Measurements from ENCODE around the gene SNX32. TPM values are rescaled to one million over a fixed set of nuclear protein-coding genes. Genes with fewer than 3 reads are reported as not detected.
"Not testable (repeated sequence)": the region's sequence is repeated elsewhere in the genome, so short reads cannot be mapped to it uniquely, and the experiment has no call there.

SNX32 gene
- total and polyA plus RNA-seq, 2 experiments from 2014 or later: 5.9 to 13.2 TPM

DNA sequence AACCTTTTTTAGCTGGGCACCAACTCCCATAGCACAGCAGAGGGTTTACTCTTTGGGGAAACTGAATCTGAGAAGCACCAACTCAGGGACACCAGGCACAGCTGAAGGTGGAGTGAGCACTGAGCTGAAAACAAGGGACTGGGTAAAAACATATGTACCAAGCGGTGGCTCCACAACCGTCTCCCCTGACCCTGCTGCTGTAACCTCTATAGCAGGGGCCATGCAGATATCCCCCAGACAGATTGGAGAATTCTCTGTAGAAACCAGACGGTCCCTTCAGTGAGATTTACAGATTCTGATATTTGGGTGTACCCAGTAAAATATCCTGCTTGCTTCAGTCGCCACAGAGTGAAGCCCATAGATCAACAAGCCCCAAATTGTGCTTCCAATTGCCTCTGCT lies 4.3 kb upstream of the SNX32 start:
- no peak overlapping the region for H3K27ac ChIP-seq
- no peak overlapping the region for H3K4me3 ChIP-seq
- DNase-seq (ENCODE audit: low read depth in 1 of 2, low spot score in 1 of 2): no peak
- TF ChIP-seq, protein P1, sequence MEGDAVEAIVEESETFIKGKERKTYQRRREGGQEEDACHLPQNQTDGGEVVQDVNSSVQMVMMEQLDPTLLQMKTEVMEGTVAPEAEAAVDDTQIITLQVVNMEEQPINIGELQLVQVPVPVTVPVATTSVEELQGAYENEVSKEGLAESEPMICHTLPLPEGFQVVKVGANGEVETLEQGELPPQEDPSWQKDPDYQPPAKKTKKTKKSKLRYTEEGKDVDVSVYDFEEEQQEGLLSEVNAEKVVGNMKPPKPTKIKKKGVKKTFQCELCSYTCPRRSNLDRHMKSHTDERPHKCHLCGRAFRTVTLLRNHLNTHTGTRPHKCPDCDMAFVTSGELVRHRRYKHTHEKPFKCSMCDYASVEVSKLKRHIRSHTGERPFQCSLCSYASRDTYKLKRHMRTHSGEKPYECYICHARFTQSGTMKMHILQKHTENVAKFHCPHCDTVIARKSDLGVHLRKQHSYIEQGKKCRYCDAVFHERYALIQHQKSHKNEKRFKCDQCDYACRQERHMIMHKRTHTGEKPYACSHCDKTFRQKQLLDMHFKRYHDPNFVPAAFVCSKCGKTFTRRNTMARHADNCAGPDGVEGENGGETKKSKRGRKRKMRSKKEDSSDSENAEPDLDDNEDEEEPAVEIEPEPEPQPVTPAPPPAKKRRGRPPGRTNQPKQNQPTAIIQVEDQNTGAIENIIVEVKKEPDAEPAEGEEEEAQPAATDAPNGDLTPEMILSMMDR (IDR thresholded peaks at IDR 0.05; ENCODE audit: low read depth, low read length): no peak
- H3K9me3 ChIP-seq (ENCODE audit: low read depth): no peaks in the 10 kb centered on the region
- H3K36me3 ChIP-seq: no peaks in the 10 kb centered on the region
- no peaks in the 10 kb centered on the region for H3K4me1 ChIP-seq (ENCODE audit: low read depth)
- H3K27me3 ChIP-seq: no peaks in the 10 kb centered on the region

DNA sequence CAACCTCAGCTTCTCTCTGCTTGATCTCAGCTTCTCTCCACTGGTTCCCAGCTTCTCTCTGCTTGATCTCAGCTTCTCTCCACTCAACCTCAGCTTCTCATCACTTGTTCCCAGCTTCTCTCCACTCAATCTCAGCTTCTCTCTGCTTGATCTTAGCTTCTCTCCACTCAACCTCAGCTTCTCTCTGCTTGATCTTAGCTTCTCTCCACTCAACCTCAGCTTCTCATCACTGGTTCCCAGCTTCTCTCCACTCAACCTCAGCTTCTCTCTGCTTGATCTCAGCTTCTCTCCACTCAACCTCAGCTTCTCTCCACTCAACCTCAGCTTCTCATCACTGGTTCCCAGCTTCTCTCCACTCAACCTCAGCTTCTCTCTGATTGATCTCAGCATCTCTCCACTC lies 1.5 kb upstream of the SNX32 start:
- H3K27me3 ChIP-seq; DNase-seq (ENCODE audit: low read depth in 1 of 2, low spot score in 1 of 2); H3K9me3 ChIP-seq (ENCODE audit: low read depth); H3K4me3 ChIP-seq; H3K27ac ChIP-seq; H3K4me1 ChIP-seq (ENCODE audit: low read depth); H3K36me3 ChIP-seq: not testable (repeated sequence)

DNA sequence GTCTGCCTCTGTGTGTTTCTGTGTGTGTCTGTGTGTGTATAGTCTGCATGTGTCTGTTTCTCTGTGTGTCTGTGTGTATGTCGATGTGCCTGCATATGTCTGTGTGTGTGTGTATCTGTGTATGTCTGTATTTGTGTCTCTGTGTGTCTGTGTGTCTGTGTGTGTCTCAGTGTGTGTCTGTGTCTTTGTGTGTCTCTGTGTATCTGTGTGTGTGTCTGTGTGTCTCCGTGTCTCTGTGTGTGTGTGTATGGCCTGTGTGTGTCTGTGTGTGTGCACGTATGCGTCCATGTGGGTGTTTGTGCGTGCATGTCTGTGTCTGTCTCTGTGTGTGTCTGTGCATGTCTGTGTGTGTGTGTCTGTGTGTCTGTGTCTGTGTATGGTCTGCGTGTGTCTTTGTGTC lies 439 bp downstream of the SNX32 start:
- peak overlapping the region; percentile 48 for H3K4me3 ChIP-seq
- H3K9me3 ChIP-seq (ENCODE audit: low read depth): no peaks in the 10 kb centered on the region
- DNase-seq (ENCODE audit: low read depth in 1 of 2, low spot score in 1 of 2): no peak
- H3K4me1 ChIP-seq (ENCODE audit: low read depth): no peaks in the 10 kb centered on the region
- H3K27me3 ChIP-seq: no peaks in the 10 kb centered on the region
- H3K36me3 ChIP-seq: no peaks in the 10 kb centered on the region
- TF ChIP-seq, protein P1 (IDR thresholded peaks at IDR 0.05; ENCODE audit: low read depth, low read length): no peak
- no peak overlapping the region for H3K27ac ChIP-seq

DNA sequence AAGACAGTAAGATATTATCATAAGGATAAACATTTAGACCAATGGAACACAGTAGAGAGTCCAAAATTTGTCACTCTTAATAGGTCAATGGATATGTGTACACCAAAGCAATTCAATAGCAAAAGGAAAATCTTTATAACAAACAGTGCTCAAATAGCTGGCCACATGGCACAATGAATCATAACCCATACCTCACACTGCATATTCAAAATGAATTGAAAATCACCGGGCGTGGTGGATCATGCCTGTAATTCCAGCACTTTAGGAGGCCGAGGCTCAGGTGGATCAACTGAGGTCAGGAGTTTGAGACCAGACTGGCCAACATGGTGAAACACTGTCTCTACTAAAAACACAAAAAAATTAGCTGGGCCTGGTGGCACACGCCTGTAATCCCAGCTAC lies 8.4 kb downstream of the SNX32 start:
- no peak overlapping the region for H3K27ac ChIP-seq
- H3K4me3 ChIP-seq: no peak overlapping the region
- DNase-seq (ENCODE audit: low read depth in 1 of 2, low spot score in 1 of 2): no peak
- H3K4me1 ChIP-seq (ENCODE audit: low read depth): no peaks in the 10 kb centered on the region
- H3K36me3 ChIP-seq: no peaks in the 10 kb centered on the region
- no peaks in the 10 kb centered on the region for H3K27me3 ChIP-seq
- no peaks in the 10 kb centered on the region for H3K9me3 ChIP-seq (ENCODE audit: low read depth)
- TF ChIP-seq, protein P1 (IDR thresholded peaks at IDR 0.05; ENCODE audit: low read depth, low read length): no peak

DNA sequence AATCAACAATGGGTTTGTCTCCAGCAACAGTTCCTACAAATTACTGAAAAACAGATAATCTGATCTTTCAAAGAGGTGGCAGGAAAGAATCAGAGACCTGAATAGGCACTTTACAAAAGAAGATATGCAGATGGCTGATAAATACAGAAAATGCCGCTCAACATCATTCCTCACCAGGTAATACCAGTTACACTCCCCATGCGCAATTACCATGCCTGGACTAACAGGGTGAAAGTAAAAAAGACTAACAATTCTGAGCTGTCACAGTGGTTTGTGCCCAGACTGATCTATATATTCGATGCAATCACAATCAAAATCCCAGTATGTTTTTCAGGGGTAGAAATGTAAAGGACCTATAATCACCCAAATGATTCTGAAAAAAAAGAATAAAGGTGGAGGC lies 10.0 kb downstream of the SNX32 start:
- TF ChIP-seq, protein P1 (IDR thresholded peaks at IDR 0.05; ENCODE audit: low read depth, low read length): no peak
- Histone ChIP-seq H3K4me3 (no peak overlapping the region), H3K4me1 (ENCODE audit: low read depth) (no peaks in the 10 kb centered on the region), H3K27me3 (no peaks in the 10 kb centered on the region), H3K9me3 (ENCODE audit: low read depth) (no peaks in the 10 kb centered on the region), H3K36me3 (no peaks in the 10 kb centered on the region), H3K27ac (no peak overlapping the region)
- no peak for DNase-seq (ENCODE audit: low read depth in 1 of 2, low spot score in 1 of 2)

DNA sequence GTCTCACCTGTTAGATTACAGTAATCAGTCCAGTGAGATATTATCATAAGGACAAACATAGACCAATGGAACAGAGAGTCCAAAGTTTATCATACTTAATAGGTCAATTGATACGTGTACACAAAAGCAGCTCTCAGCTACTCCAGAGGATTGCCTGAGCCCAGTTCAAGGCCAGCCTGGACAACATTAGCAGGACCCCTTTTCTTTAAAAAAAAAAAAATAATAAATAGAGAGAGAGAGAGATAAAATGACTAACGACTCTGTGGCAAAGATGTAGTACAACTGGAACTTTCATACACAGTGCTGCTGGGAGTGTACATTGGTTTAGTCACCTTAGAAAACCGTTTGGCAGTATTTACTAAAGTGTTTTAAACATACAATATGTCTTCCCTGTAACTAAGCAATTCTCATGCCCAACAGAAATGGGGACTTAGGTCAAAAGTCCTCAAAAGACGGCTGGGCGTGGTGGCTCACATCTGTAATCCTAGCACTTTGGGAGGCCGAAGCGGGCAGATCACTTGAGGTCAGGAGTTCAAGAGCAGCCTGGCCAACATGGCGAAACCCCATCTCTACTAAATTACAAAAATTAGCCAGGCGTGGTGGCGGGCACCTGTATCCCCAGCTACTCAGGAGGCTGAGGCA lies 10.6 kb downstream of the SNX32 start:
- H3K27me3 ChIP-seq: no peaks in the 10 kb centered on the region
- H3K27ac ChIP-seq: no peak overlapping the region
- no peak for DNase-seq (ENCODE audit: low read depth in 1 of 2, low spot score in 1 of 2)
- H3K4me3 ChIP-seq: no peak overlapping the region
- H3K36me3 ChIP-seq: no peaks in the 10 kb centered on the region
- TF ChIP-seq, protein P1 (IDR thresholded peaks at IDR 0.05; ENCODE audit: low read depth, low read length): no peak
- H3K4me1 ChIP-seq (ENCODE audit: low read depth): no peaks in the 10 kb centered on the region
- H3K9me3 ChIP-seq (ENCODE audit: low read depth): no peaks in the 10 kb centered on the region
